ENCODE data around the gene ZNG1F.
"Not testable (repeated sequence)": the region's sequence is repeated elsewhere in the genome, so short reads cannot be mapped to it uniquely, and the experiment has no call there.

The ZNG1F gene

DNA sequence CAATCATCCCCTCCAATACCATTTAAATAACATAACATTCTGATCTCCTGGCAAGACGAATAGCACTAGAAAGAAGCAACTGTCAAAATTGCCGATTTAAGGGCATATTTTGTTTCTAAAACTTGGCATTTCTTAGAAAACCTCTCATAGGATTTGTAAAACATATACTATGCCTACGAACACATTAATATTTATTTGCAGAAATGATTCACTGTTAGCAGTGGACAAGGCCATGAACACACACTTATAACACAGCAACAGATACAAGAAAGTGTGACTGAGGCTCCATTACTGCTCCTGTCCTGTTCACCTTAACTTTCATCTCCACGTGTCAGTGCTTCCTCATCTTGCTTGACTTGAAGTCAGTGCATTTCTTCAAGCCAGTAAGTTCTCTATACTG is 106.8 kb downstream of the ZNG1F start:
- not testable (repeated sequence) for DNase-seq
